Erythroblast (primary cell): ENCODE data around the gene IQCK.

Experiments used
- GATA1 ChIP-seq: IDR thresholded peaks from 2 replicates; pipeline ENCODE4 v1.6.1; 2011; ENCODE audit warnings: low read depth, mild to moderate bottlenecking, control low read depth, low read length, moderate library complexity
- POLR2A ChIP-seq: IDR thresholded peaks from 2 replicates; pipeline ENCODE4 v1.6.1; 2011; ENCODE audit warnings: mild to moderate bottlenecking, low read length

- TF ChIP-seq POLR2A = no peak
- no peak for TF ChIP-seq GATA1
Measured at GRCh38 chr16:19753815-19754643, 36.0 kb downstream of the IQCK start.
